Measurements from ENCODE around the gene NSF.
A peak's percentile ranks its signal among the peaks of the same experiment; 100 is the strongest.
"Not testable (repeated sequence)": the region's sequence is repeated elsewhere in the genome, so short reads cannot be mapped to it uniquely, and the experiment has no call there.

Gene NSF

GRCh38 chr17:46590157-46591146, at the start of gene NSF:
TSS of gene NSF (plus strand) at chr17:46590669. CDS start at chr17:46590776, 107 bp downstream.
- not testable (repeated sequence) for FAIRE-seq

- not testable (repeated sequence) for FAIRE-seq
These were observed 41.9 kb upstream of the NSF start for GRCh38 chr17:46548607-46549006.

GRCh38 chr17:46559155-46559554, 31.3 kb upstream of the NSF start:
- not testable (repeated sequence) for FAIRE-seq

GRCh38 chr17:46560048-46560447, 30.4 kb upstream of the NSF start:
- FAIRE-seq: not testable (repeated sequence)

- not testable (repeated sequence) for FAIRE-seq
These were observed 24.2 kb upstream of the NSF start for GRCh38 chr17:46566284-46566683.

GRCh38 chr17:46566980-46567379, 23.5 kb upstream of the NSF start:
- not testable (repeated sequence) for FAIRE-seq

- not testable (repeated sequence) for FAIRE-seq
These were observed 18.7 kb upstream of the NSF start for GRCh38 chr17:46571796-46572195.

- FAIRE-seq: peak; percentile 92
These were observed 11.1 kb upstream of the NSF start, which contains the start of gene ARL17A for GRCh38 chr17:46579083-46580075. TSS of gene ARL17A (minus strand) at chr17:46579691. CDS start at chr17:46576322, 3,369 bp downstream.

GRCh38 chr17:46580082-46580481, 10.4 kb upstream of the NSF start:
- FAIRE-seq: not testable (repeated sequence)

- not testable (repeated sequence) for FAIRE-seq
These were observed 5.0 kb upstream of the NSF start for GRCh38 chr17:46585444-46585843.

- not testable (repeated sequence) for FAIRE-seq
These were observed 863 bp downstream of the NSF start for GRCh38 chr17:46591332-46591731.

- peak; percentile 53 for FAIRE-seq
These were observed 8.0 kb downstream of the NSF start for GRCh38 chr17:46598344-46598931.

- FAIRE-seq: not testable (repeated sequence)
These were observed 10.3 kb downstream of the NSF start for GRCh38 chr17:46600767-46601166.

- not testable (repeated sequence) for FAIRE-seq
These were observed 12.7 kb downstream of the NSF start for GRCh38 chr17:46603125-46603524.

- FAIRE-seq: peak; percentile 28
These were observed 20.8 kb downstream of the NSF start for GRCh38 chr17:46611304-46611703.

- FAIRE-seq: not testable (repeated sequence)
These were observed 23.4 kb downstream of the NSF start for GRCh38 chr17:46613876-46614275.

GRCh38 chr17:46617121-46617520, 26.7 kb downstream of the NSF start:
- FAIRE-seq: not testable (repeated sequence)

- not testable (repeated sequence) for FAIRE-seq
These were observed 28.5 kb downstream of the NSF start for GRCh38 chr17:46618975-46619374.

GRCh38 chr17:46623790-46624189, 33.3 kb downstream of the NSF start:
- FAIRE-seq: not testable (repeated sequence)

GRCh38 chr17:46624726-46625125, 34.3 kb downstream of the NSF start:
- not testable (repeated sequence) for FAIRE-seq

GRCh38 chr17:46627452-46627851, 37.0 kb downstream of the NSF start:
- FAIRE-seq: not testable (repeated sequence)
